Tongue (tissue), 2 donors: ENCODE results near the gene CPN2. TPM values are rescaled to one million over a fixed set of nuclear protein-coding genes. Genes with fewer than 3 reads are reported as not detected.

Experiments
- DNase-seq: peaks from one replicate; pipeline ENCODE4 v3.0.0-alpha.2; 2015
- total RNA-seq: library from RNA; depleted of rRNA; stranded (reverse); fragments of >200 nt; gene quantifications from one replicate; pipeline ENCODE4 v1.2.3, GENCODE V29; 2014

Gene CPN2
- total RNA-seq, 1 donor from 2014 or later, result not detected

GRCh38 chr3:194313560-194314387 lies 37.4 kb downstream of the CPN2 start:
- peak; percentile 85 for DNase-seq

- peak; percentile 92 for DNase-seq
Measured at GRCh38 chr3:194312743-194313281, 38.3 kb downstream of the CPN2 start.

GRCh38 chr3:194312186-194312742 lies 38.9 kb downstream of the CPN2 start:
- DNase-seq, result no peak

- DNase-seq, result no peak
Measured at GRCh38 chr3:194311000-194311399, 40.1 kb downstream of the CPN2 start.

- DNase-seq, result peak; percentile 84
Measured at GRCh38 chr3:194310060-194310835, 40.9 kb downstream of the CPN2 start.

- no peak for DNase-seq
Measured at GRCh38 chr3:194308601-194309449, 42.3 kb downstream of the CPN2 start.

- no peak for DNase-seq
Measured at GRCh38 chr3:194307849-194308248, 43.3 kb downstream of the CPN2 start.

GRCh38 chr3:194306771-194307640 lies 44.1 kb downstream of the CPN2 start:
- DNase-seq, result no peak

- DNase-seq, result no peak
Measured at GRCh38 chr3:194306109-194306686, 44.9 kb downstream of the CPN2 start.

- no peak for DNase-seq
Measured at GRCh38 chr3:194305356-194306108, 45.6 kb downstream of the CPN2 start.

- no peak for DNase-seq
Measured at GRCh38 chr3:194304186-194304917, 46.8 kb downstream of the CPN2 start.

- DNase-seq, result no peak
Measured at GRCh38 chr3:194303749-194304148, 47.4 kb downstream of the CPN2 start.

- DNase-seq, result no peak
Measured at GRCh38 chr3:194301730-194302129, 49.4 kb downstream of the CPN2 start.

GRCh38 chr3:194300936-194301335 lies 50.2 kb downstream of the CPN2 start:
- DNase-seq, result no peak

- DNase-seq, result peak; percentile 91
Measured at GRCh38 chr3:194300382-194300758, 50.8 kb downstream of the CPN2 start.

GRCh38 chr3:194298331-194299227 lies 52.5 kb downstream of the CPN2 start:
- DNase-seq, result no peak

- DNase-seq, result peak; percentile 70
Measured at GRCh38 chr3:194296454-194297263, 54.5 kb downstream of the CPN2 start.
